C4-2B (cell line): ENCODE results near the gene PTPN23.
A peak's percentile ranks its signal among the peaks of the same experiment; 100 is the strongest.

Experiments used
- H3K27ac ChIP-seq: fragments of 450-650 bp; 2 replicates; pipeline ENCODE4 v1.5.1; 2017
- CTCF ChIP-seq: fragments of 450-650 bp; conservative IDR thresholded peaks from 2 replicates; pipeline ENCODE4 v1.5.1; 2017; ENCODE audit warnings: mild to moderate bottlenecking
- ZFX ChIP-seq: fragments of 450-650 bp; IDR thresholded peaks from 2 replicates; pipeline ENCODE4 v1.6.1; 2017

The PTPN23 gene

GRCh38 chr3:47384425-47384824 is 3.6 kb downstream of the PTPN23 start:
- H3K27ac ChIP-seq: no peak overlapping the region

GRCh38 chr3:47385007-47385406 is 4.2 kb downstream of the PTPN23 start:
- no peak overlapping the region for H3K27ac ChIP-seq
- TF ChIP-seq CTCF (no peak), ZFX (no peak)

More at GRCh38 chr3:47384425-47384824, 3.6 kb downstream of the PTPN23 start:
- TF ChIP-seq ZFX: no peak
- no peak for TF ChIP-seq CTCF

GRCh38 chr3:47385796-47386195 is 5.0 kb downstream of the PTPN23 start:
- peak overlapping the region; percentile 4; the same call in 1 of the 2 replicates for H3K27ac ChIP-seq
- TF ChIP-seq ZFX (no peak), CTCF (no peak)

- H3K27ac ChIP-seq: no peak overlapping the region
- TF ChIP-seq CTCF: no peak
- TF ChIP-seq ZFX: no peak
These were observed 12.1 kb downstream of the PTPN23 start for GRCh38 chr3:47392933-47393332.

- H3K27ac ChIP-seq: peak overlapping the region; percentile 52
- no peak for TF ChIP-seq ZFX
- no peak; the same call in 1 of the 2 replicates for TF ChIP-seq CTCF
These were observed 13.5 kb downstream of the PTPN23 start for GRCh38 chr3:47394140-47394870.

GRCh38 chr3:47394881-47395280 is 14.1 kb downstream of the PTPN23 start:
- no peak for TF ChIP-seq CTCF
- TF ChIP-seq ZFX: no peak
- H3K27ac ChIP-seq: peak overlapping the region; percentile 52

GRCh38 chr3:47398228-47398627 is 17.4 kb downstream of the PTPN23 start:
- TF ChIP-seq ZFX: no peak
- no peak for TF ChIP-seq CTCF
- H3K27ac ChIP-seq: no peak overlapping the region
